ENCODE data around the gene GPSM1.

GRCh38 chr9:136336881-136337280 lies 9.5 kb downstream of the GPSM1 start:
- no peak for TF ChIP-seq TAF1 (IDR thresholded peaks at IDR 0.05; ENCODE audit: low read depth)
- TF ChIP-seq CEBPB (IDR thresholded peaks at IDR 0.05), result no peak
- no peak for TF ChIP-seq EP300 (IDR thresholded peaks at IDR 0.05; ENCODE audit: borderline replicate concordance)
- no peak for TF ChIP-seq MAX (IDR thresholded peaks at IDR 0.05)
- TF ChIP-seq EGR1 (IDR thresholded peaks at IDR 0.05), result no peak
- TF ChIP-seq YY1 (IDR thresholded peaks at IDR 0.05; ENCODE audit: low read depth), result no peak
- TF ChIP-seq FOXM1 (IDR thresholded peaks at IDR 0.05; ENCODE audit: borderline replicate concordance, low read depth), result no peak
- TF ChIP-seq ZBTB7A (IDR thresholded peaks at IDR 0.05; ENCODE audit: low read depth), result no peak
- TF ChIP-seq TEAD4 (IDR thresholded peaks at IDR 0.05), result no peak
- no peak for TF ChIP-seq RAD21 (IDR thresholded peaks at IDR 0.05; ENCODE audit: low read depth)
- no peak for TF ChIP-seq TCF12 (IDR thresholded peaks at IDR 0.05; ENCODE audit: low read depth)
- no peak for TF ChIP-seq NFIC (IDR thresholded peaks at IDR 0.05)
